HG03342 (cell line): ENCODE measurements around the gene COMMD6.

ENCODE experiments used
- ATAC-seq: cut with Tn5 transposase; IDR thresholded peaks from one replicate; pipeline ENCODE4 v1.9.1; 2021; ENCODE audit warnings: mild to moderate bottlenecking, moderate library complexity; ENCODE audit not compliant: unreplicated experiment

The COMMD6 gene

DNA sequence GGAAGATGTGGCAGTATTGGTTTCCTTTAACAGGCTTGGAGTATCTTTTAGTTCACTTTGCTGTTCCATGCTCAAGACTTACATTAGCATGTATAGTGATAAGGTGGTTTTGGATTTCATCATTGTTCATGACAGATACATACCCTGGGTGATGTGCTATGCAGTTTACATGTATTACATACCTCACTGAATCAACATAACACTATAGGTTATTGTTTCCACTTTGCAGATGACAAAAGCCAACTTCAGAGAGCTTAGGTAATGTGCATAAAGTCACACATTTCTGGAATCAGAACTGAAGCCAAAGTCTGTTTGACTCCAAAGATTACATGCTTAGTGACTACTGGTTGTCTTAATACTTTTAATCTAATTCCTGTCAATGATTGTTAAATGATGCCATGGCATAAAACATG, 7.1 kb downstream of the COMMD6 start:
- ATAC-seq = peak; percentile 47

- ATAC-seq = no peak
Measured at GRCh38 chr13:75521956-75522355, 15.7 kb downstream of the COMMD6 start.

DNA sequence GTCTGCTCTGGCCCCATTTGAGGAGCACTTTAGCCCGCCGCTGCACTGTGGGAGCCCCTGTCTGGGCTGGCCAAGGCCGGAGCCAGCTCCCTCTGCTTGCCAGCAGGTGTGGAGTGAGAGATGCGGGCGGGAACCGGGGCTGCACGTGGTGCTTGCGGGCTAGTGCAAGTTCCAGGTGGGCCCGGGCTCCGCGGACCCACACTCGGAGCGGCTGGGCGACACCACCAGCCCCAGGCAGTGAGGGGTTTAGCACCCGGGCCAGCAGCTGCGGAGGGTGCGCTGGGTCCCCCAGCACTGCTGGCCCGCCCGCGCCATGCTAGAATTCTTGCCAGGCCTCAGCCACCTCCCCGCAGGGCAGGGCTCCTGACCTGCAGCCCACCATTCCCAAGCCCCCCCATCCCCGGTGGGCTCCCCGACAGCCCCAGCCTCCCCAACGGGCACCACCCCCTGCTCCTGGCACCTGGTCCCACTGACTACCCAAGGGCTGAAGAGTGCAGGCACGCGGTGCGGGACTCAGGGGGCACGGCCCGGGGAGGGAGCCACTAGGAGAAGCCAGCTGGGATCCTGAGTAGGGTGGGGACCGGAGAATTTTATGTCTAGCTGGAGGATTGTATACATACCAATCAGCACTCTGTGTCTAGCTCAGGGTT, 19.1 kb downstream of the COMMD6 start:
- ATAC-seq = no peak

GRCh38 chr13:75514080-75514995, 23.3 kb downstream of the COMMD6 start:
- ATAC-seq = no peak

- no peak for ATAC-seq
Measured at GRCh38 chr13:75513271-75513670, 24.4 kb downstream of the COMMD6 start.

DNA sequence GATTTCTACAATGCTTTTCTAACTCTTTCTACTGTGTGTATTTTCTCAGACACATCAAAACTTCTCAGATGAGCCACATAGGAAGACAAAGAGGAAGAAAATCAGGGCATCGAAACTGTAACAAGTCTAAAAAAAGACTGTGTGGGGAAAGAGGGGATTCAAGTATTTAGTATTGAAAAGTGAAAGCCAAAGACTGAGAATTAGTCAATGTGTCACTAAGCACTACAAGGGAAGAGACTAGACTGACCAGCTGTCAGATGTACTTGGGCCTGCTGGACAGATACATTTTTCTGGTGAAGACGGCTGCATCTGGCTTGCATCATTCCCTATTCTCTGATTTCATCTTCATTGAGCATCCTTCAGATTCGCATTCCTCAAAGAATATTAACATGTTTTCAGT, 25.4 kb downstream of the COMMD6 start:
- peak; percentile 88 for ATAC-seq

GRCh38 chr13:75511051-75511625, 26.5 kb downstream of the COMMD6 start:
- no peak for ATAC-seq

- ATAC-seq = no peak
Measured at GRCh38 chr13:75508002-75508548, 29.6 kb downstream of the COMMD6 start.

- ATAC-seq = no peak
Measured at GRCh38 chr13:75507027-75508001, 30.3 kb downstream of the COMMD6 start.

DNA sequence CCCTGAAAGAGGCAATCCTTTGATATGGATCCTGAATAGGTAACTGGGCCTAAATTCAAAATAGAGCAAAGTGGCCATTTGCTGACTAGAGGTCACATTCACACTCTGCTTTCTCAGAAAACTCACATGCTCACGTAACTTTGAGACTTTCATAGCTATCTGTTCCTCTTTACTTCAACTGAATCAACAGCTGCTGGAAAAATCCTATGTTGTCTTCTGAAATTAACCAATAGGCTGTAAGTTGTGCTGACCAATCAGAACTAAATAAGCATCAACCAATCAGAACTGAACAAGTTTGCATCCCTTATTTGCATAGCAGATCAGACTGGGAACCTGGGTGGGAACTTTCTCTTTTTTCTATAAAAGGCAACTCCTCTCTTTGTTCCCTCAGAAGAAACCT, 31.6 kb downstream of the COMMD6 start:
- ATAC-seq = no peak

GRCh38 chr13:75505327-75505726, 32.3 kb downstream of the COMMD6 start:
- ATAC-seq = no peak

DNA sequence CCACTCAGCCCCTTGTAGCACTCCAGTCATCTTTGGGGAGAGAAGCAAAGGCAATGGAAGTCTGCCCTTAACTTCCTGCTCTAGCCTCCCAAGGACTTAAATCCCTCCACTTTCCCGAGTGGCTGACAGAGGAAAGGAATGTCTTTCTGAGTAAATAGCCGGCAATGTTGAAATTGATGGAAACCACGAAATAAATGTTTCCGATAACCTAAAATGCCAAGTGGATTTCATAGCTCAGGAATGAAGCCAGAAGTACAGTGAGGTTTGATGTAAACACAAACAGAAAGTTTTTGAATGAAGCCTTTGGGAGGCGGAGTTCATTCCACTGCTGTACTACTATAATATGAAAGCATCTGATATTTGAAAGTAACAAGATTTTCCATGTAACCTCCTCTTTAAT, 41.7 kb downstream of the COMMD6 start:
- no peak for ATAC-seq

- ATAC-seq = no peak
Measured at GRCh38 chr13:75494491-75494890, 43.1 kb downstream of the COMMD6 start.

DNA sequence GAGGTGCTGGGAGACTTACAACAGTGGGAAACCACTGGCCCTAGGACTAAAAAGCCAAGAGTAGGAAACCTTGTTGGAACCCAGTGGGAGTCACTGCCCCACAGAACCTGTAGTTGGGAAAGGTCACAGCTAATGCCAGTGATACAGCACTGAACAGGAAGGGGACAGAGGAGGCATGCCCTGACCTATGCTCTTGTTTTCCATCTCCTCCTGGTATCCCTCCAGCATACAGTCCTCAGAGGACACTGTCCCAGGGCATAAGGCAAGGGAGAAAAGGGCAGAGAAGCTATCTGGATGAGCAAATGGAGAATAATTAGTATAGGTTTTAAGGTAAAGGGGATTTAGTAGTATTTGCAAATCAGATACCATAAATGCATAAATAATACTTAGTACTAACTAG, 44.5 kb downstream of the COMMD6 start:
- ATAC-seq = no peak

DNA sequence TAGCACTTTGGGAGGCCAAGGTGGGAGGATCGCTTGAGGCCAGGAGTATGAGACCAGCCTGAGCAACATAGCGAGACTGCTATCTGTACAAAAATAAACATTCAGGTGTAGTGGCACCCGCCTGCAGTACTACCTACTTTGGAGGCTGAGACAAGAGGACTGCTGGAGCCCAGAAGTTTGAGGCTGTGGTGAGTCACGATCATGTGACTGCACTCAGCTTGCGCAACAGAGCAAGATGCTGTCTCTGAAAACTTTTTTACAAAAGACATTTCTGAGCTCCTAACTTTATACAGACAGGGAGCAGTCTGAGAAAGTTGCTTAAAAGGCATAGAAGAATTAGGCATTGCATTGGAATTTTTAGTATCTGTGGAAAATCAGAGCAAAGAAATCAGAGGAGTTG, 45.3 kb downstream of the COMMD6 start:
- no peak for ATAC-seq

- ATAC-seq = no peak
Measured at GRCh38 chr13:75491376-75491775, 46.3 kb downstream of the COMMD6 start.

- peak; percentile 78 for ATAC-seq
Measured at GRCh38 chr13:75489502-75490263, 48.0 kb downstream of the COMMD6 start.

DNA sequence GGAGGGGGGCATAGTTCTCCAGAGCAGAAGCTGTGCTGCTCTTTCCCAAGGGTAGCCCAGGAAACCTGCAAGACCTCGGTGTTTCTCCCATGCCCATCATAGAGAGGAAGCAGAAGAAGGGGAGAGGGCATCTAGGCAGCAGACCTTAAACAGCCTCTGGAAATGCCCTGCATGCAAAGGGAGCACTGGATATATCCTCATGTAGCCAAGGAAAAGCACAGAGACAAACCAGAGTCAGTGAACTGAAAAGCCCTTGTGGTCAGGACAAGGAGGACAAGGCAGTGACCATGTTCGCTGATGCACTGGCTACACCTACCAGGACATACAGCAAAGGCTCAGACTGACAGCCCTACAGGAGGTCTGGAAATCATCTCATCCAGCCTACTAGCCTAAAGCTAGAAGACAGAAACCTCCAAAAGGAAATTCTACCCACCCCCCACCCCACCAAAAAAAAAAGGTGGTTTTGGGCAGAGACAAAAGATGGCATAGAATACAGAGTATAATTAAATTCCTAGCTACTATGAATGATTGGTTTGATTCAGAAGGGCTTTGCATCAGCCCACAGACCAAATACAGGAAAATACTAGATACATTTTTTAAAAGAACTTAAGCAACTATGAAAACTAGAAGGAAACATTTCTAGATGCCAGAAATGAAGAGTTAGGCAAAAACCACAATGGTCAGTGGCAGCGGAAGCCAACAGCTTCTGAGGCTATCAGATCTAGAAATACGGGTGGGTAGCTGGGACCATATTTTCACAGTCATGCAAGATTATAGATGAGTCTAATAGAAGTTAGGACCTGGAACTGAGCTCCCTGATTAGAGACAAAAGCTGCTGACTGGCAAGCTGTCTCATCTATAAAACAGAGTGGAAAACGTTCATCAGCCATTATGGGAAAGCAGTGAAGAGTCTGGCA, 51.2 kb downstream of the COMMD6 start:
- no peak for ATAC-seq
